ENCODE data around the gene CCL4L2. TPM values are rescaled to one million over a fixed set of nuclear protein-coding genes. Genes with fewer than 3 reads are reported as not detected.
"Not testable (repeated sequence)": the region's sequence is repeated elsewhere in the genome, so short reads cannot be mapped to it uniquely, and the experiment has no call there.

Gene CCL4L2
- total RNA-seq, 2 experiments from 2014 or later = 95.1 to 102 TPM

GRCh38 chr17:36184023-36184765 is 26.7 kb upstream of the CCL4L2 start:
- peaks cover 19% of the 10 kb centered on the region for H3K27me3 Mint-ChIP-seq
- peak overlapping the region; percentile 84 for H3K27ac Mint-ChIP-seq

GRCh38 chr17:36185416-36185815 is 25.4 kb upstream of the CCL4L2 start:
- Mint-ChIP-seq H3K4me1 (ENCODE audit: low read depth) (peaks cover 28% of the 10 kb centered on the region), H3K27me3 (peaks cover 20% of the 10 kb centered on the region), H3K4me3 (peak overlapping the region; percentile 67), H3K36me3 (ENCODE audit: low read depth) (no peaks in the 10 kb centered on the region), H3K27ac (peak overlapping the region; percentile 0), H3K9me3 (no peaks in the 10 kb centered on the region)
- ChIA-PET POLR2A (no interaction called here), CTCF (no interaction called here)
- no peak for TF ChIP-seq CTCF (IDR thresholded peaks at IDR 0.05)
- DNase-seq = no peak
- intact Hi-C loops (cut with micrococcal nuclease) = no loop called here
- ATAC-seq = no peak

More at GRCh38 chr17:36184023-36184765, 26.7 kb upstream of the CCL4L2 start:
- H3K36me3 Mint-ChIP-seq (ENCODE audit: low read depth) = no peaks in the 10 kb centered on the region
- H3K4me3 Mint-ChIP-seq = peak overlapping the region; percentile 67
- no peak for TF ChIP-seq CTCF (IDR thresholded peaks at IDR 0.05)
- no peaks in the 10 kb centered on the region for H3K9me3 Mint-ChIP-seq
- DNase-seq (no peak), ATAC-seq (no peak)
- intact Hi-C loops (cut with micrococcal nuclease) = no loop called here
- H3K4me1 Mint-ChIP-seq (ENCODE audit: low read depth) = peaks cover 22% of the 10 kb centered on the region
- POLR2A ChIA-PET = interaction anchor here (1.2 kb wide), 1 partner anchor 11 kb away, joined by 3 read pairs; no protein-coding TSS in a partner anchor
- CTCF ChIA-PET = no interaction called here

- H3K4me1 Mint-ChIP-seq (ENCODE audit: low read depth) = peaks cover 35% of the 10 kb centered on the region
These were observed 23.8 kb upstream of the CCL4L2 start for GRCh38 chr17:36186810-36187763.

GRCh38 chr17:36187943-36188665 is 22.8 kb upstream of the CCL4L2 start:
- Mint-ChIP-seq H3K4me3 (peak overlapping the region; percentile 11), H3K27ac (peak overlapping the region; percentile 90), H3K4me1 (ENCODE audit: low read depth) (peaks cover 44% of the 10 kb centered on the region)
- ATAC-seq; CTCF ChIA-PET; H3K9me3 Mint-ChIP-seq; H3K27me3 Mint-ChIP-seq; intact Hi-C loops (cut with micrococcal nuclease); H3K36me3 Mint-ChIP-seq (ENCODE audit: low read depth): not testable (repeated sequence)
- peak; percentile 39 for DNase-seq
- POLR2A ChIA-PET = interaction anchor here (1.0 kb wide), 1 partner anchor 14 kb away, joined by 3 read pairs; no protein-coding TSS in a partner anchor

More at GRCh38 chr17:36186810-36187763, 23.8 kb upstream of the CCL4L2 start:
- peak overlapping the region; percentile 90 for H3K27ac Mint-ChIP-seq
- H3K9me3 Mint-ChIP-seq; intact Hi-C loops (cut with micrococcal nuclease); ATAC-seq; H3K4me3 Mint-ChIP-seq; DNase-seq; POLR2A ChIA-PET; H3K36me3 Mint-ChIP-seq (ENCODE audit: low read depth): not testable (repeated sequence)
- CTCF ChIA-PET = interaction anchor here (1.1 kb wide), 1 partner anchor 38 kb away, joined by 3 read pairs; no protein-coding TSS in a partner anchor
- peaks cover 12% of the 10 kb centered on the region for H3K27me3 Mint-ChIP-seq

- intact Hi-C loops (cut with micrococcal nuclease) = no loop called here
- Mint-ChIP-seq H3K27me3 (peaks cover 7% of the 10 kb centered on the region), H3K9me3 (no peaks in the 10 kb centered on the region), H3K36me3 (ENCODE audit: low read depth) (no peaks in the 10 kb centered on the region), H3K4me3 (no peak overlapping the region), H3K4me1 (ENCODE audit: low read depth) (peaks cover 45% of the 10 kb centered on the region), H3K27ac (peak overlapping the region; percentile 90)
- TF ChIP-seq CTCF (IDR thresholded peaks at IDR 0.05) = no peak
- ChIA-PET POLR2A (interaction anchor here (1.0 kb wide), 1 partner anchor 13 kb away, joined by 3 read pairs; no protein-coding TSS in a partner anchor), CTCF (no interaction called here)
- DNase-seq (peak; percentile 77), ATAC-seq (peak; percentile 90)
These were observed 22.0 kb upstream of the CCL4L2 start for GRCh38 chr17:36188891-36189306.

DNA sequence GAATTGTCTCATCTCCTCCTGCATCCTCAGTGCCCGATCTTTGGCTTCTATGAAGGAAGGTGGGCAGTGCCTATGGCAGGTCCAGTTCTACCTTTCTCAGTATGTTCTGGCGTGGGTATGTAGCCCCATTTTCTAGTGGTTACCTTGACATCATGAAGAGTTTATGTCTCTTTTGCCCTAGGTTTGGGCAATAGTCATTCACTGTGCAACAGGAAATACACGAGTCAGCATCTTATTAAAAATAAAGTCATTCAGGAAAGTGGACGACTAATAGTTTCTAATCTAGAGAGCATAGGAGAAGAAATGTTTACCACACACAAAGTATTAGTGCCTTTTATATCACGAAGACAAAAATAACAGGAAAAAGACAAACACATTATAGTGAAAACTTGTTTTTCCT is 20.9 kb upstream of the CCL4L2 start:
- ATAC-seq; H3K4me3 Mint-ChIP-seq; DNase-seq; POLR2A ChIA-PET; H3K9me3 Mint-ChIP-seq; CTCF ChIA-PET; H3K27me3 Mint-ChIP-seq; H3K36me3 Mint-ChIP-seq (ENCODE audit: low read depth): not testable (repeated sequence)
- peaks cover 47% of the 10 kb centered on the region for H3K4me1 Mint-ChIP-seq (ENCODE audit: low read depth)
- intact Hi-C loops (cut with micrococcal nuclease) = loop anchor here (10.0 kb wide), 1 partner anchor 95 kb away; the partner anchor contains the start of gene CCL3
- peak overlapping the region; percentile 80 for H3K27ac Mint-ChIP-seq

GRCh38 chr17:36190549-36191330 is 20.1 kb upstream of the CCL4L2 start:
- CTCF ChIA-PET; H3K9me3 Mint-ChIP-seq; H3K27me3 Mint-ChIP-seq; ATAC-seq; H3K36me3 Mint-ChIP-seq (ENCODE audit: low read depth); POLR2A ChIA-PET; DNase-seq; H3K4me3 Mint-ChIP-seq: not testable (repeated sequence)
- H3K27ac Mint-ChIP-seq = peak overlapping the region; percentile 80
- intact Hi-C loops (cut with micrococcal nuclease) = loop anchor here (10.0 kb wide), 1 partner anchor 96 kb away; the partner anchor contains the start of gene CCL3
- peaks cover 51% of the 10 kb centered on the region for H3K4me1 Mint-ChIP-seq (ENCODE audit: low read depth)
